NCI-H1436 (cell line): Measurements from ENCODE around the gene EFNA5.

ENCODE experiments used
- DNase-seq: peaks from one replicate; lab custom pipeline; 2025; lab: John Stamatoyannopoulos, UW

EFNA5 gene

DNA sequence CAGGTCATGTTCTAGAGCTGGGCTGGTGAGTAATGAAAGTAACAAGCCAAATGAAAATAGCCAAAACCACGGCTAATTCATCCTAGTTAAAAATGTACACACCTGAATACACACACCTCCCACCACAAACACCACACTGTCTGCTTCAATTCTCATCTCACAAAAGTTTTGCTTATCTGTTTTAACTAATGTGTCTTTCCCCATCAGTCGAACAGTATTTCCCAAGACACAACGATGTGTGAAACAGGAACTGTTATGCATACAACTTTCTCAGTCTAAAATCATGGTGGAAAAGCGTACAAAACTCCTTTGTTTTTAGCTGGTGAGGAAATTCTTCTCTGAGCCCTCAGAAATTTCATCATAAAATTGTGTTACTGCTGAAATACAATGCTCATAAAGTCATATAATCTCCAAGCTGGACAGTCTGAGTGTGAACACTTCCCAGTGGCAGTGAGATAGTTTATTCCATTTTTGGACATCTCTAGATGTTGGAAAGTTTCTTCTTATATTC is 242.4 kb downstream of the EFNA5 start:
- no peak for DNase-seq

DNA sequence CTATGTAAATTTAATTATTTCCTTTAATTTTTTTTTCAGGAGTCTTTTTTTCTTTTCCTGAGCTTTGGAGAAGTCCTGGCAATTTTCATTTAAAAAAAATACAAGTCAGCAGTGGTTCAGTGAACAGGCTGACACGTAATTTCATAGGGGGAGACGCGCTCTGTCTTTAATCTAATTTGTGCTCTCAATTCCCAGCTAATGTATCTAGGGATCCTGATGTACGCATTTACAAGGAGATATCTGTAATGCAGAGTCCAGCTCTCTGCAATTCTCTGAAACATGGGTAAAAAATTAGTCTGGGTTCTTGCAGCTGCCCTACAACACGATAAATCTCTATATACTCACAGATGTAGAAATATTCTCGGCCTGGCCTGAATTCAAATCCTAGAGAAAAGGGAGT is 243.9 kb downstream of the EFNA5 start:
- no peak for DNase-seq

DNA sequence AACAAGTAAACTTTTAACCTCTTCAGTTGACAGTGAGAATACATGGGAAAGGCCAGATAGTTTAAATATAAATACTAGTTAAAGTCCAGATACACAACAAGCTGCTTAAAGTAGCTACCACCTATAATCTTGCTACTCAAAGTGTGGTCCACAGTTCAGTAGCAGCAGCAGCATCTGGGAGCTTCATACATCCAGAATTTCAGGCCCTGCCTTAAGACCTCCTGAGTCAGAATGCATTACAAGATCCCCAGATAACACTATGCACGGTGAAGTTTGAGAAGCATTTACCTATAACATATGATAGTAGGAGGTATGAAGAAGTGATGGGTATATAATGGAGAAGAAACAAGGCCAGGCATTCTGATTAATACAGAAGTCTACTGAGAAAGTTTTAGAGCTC is 244.5 kb downstream of the EFNA5 start:
- no peak for DNase-seq

DNA sequence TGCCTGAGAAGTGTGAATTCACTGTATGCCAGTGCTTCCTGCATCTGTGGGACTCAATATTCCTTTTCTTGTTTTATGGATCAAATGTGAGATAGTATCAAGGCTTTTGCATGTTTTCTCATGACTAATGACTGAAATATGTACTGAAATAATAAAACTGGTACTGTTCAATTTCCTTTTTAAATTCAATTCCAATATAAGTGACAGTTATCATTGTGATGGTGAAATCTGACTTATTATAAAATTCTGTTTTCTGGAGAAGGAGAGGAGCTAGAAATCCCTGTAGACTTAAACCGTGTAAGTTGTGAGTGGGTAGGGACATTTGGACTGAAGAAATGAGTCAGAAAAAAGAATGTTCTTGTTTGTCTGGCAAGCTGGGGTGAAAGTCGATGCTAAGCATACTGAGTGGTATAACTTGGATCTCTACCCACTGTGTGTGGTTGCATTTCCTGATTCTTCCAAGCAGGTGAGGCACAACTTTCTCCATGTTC is 245.2 kb downstream of the EFNA5 start:
- DNase-seq, result no peak

DNA sequence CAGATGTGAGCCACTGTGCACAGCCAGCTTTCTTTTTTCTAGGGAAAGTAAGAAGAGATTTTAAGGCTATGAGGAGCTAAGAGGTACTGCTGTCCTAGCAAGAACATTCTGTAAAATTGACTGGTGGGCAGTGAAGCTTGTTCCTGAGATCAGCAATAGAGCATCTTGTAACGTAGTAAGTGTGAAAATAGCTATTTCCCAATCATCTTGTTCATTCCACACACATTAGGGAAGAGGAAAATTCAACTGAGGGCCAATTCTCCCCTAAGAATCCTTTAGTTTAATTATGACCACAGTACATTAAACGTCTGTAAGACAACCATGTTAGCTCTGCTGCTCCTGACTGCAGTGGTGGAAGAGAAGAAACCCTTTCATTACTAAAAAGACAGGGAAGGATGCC is 246.2 kb downstream of the EFNA5 start:
- no peak for DNase-seq

DNA sequence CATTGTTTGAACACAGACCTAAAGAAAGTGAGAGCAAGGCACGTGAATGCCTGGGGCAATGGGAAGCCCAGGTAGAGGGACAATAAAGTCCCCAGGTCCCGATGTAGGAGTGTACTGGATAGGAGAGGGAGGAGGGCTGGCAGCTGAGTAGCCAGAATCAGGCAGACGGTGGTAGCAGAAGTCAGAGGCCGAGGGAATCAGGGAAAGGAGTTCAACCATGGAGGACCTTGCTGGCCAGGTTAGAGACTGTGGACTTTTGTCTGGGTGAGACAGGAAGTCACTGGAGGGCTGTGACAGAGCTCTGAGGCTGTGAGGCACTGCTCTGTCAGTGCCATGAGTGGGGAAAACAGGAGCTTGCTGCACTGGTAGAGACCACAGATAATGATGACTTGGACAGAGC is 248.2 kb downstream of the EFNA5 start:
- DNase-seq, result no peak

DNA sequence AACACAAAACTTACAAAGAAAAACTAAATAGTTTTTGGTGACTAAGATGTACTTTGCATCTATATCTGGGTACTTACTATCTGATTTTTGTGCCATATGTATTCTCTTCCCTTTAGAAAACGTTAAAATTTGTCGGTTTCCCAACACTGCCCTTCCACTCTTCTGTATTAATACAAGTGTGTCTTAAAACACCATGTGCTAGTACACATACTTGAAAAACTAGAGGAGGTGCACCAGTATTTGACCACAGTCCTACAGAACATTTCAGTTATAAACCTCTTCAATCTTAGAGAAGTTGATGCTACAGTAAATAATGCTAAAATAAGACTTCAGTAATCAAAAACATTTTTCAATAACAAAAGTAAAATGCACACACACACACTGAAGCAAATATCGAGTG is 251.2 kb downstream of the EFNA5 start:
- no peak for DNase-seq

DNA sequence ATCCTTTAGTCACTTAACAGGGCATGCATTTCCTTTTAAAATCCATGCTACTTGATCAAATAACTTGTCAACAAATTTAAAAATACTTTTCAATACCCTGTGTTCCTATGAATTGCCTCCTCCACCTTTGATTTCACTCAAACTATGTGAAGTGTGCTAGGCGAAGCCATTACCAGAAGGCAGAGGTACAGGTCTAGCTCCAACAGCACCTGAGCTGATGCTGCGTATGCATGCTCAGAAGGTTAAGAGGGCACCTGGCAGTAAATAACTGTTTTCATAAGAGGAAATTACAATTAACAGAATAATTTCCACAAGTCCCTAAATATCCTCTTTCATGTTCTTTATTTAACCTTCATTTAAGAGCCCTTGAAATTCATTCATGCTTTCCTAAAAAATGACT is 251.8 kb downstream of the EFNA5 start:
- DNase-seq, result no peak

DNA sequence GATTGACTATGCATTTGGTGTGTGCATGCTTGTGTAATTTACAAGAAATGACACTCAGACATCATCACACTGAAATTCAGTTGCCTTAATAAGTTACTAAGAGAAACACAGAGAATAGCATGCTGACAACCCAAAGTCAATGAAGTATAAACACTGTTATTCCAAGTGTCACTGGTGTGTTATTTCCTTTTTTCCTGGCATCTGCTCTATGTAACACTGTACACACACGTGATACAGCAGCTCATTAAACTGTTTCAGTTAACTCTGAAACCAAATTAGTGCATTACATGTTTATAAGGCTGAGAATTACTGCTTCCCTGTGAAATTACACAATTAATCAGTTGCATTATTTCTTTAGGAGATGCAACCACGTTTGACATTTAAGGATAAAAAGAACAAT is 252.7 kb downstream of the EFNA5 start:
- no peak for DNase-seq

DNA sequence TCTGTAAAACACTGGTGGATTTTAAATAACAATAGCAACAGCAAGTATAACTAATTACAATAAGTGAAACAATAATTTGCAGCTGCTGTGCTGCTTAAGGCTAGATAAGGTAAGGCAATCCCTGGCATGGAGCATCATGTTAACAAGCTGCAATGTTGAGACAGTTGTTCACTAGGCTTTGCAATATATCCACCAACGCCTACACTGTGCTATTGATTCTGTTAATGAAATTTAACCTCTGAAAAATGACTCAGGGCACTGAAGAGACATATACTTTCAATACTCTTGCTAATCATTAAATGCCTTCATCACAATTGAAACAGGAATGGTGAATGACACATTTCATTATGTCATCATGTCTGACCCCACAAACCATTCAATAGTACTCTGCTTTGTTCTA is 255.0 kb downstream of the EFNA5 start:
- no peak for DNase-seq

DNA sequence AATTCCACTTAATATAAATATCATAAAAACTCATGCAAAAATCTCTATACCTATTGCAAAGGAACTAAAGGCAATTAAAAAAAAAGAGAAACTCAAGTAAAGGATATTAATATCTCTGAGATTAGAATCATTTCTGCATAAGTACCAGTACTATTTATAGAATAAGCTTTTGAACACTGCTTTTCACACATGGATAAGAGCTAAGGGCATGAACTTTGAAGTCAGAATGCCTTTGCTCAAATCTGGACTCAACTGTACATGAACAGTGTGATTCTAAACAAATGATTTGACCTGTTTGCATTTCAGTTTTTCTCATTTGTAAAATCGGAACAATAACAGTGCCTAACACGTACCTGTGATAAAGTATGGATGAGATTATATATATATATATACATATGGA is 255.9 kb downstream of the EFNA5 start:
- no peak for DNase-seq

DNA sequence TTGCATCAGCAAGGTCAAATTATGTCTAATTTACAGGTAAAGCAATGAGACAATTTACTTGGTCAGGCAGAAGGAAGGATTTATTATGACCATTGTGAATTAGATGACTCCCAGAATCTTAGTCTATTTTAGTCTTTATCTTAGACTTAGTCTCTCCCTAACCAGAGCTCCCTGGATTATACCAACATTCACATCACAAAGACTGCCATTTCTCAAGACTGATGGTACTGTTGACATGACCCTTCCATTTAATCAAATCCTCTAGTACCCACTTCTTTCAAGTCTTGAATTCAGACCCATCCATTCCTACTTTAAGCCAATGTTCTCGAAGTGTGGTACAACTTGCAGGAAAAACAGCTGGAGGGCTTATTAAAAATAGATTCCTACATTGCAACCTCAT is 257.0 kb downstream of the EFNA5 start:
- DNase-seq, result no peak

DNA sequence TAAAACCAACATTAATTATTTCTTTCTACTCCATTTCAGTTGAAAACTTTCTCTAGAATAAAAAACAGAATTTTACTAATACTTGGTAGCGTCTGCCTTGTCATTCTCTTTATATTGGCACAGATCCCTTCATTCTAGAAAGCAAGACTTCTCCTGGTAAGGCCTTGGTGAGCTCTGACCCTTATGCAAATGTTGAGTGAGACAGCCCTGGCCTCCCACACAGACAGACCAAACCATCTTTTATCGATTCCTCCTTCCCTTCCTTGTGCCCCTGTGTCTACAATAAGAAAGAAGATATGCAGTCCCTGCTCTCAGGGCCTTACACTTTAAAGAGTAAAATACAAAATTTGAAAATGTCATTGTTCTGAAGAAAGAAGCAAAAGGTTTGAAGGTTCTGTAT is 262.2 kb downstream of the EFNA5 start:
- no peak for DNase-seq

DNA sequence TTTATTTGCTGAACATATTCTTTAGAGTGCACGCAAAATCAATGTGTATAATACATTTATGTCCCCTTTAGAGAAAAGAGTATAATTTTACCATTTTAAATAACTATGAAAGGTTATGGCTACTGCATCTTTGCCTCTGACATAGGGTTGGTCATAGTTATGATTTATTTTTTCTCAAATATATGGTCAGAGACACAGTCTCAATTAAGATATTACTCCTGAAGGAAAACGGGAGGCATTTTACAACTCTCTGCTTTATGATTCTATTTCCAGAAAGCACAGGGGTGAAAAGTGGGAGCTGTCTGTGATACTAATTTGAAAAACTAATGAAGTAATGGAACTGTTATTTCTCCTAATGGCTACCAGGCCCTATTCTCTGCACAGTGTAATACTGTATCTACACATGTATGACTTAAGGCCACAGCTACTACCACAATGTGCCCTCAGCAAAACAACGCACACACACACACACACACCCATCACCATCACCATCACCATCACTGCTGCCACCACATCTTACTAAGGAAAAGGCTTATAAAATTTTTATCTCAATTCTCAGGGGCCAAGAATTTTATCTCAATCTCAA is 262.9 kb downstream of the EFNA5 start:
- no peak for DNase-seq

DNA sequence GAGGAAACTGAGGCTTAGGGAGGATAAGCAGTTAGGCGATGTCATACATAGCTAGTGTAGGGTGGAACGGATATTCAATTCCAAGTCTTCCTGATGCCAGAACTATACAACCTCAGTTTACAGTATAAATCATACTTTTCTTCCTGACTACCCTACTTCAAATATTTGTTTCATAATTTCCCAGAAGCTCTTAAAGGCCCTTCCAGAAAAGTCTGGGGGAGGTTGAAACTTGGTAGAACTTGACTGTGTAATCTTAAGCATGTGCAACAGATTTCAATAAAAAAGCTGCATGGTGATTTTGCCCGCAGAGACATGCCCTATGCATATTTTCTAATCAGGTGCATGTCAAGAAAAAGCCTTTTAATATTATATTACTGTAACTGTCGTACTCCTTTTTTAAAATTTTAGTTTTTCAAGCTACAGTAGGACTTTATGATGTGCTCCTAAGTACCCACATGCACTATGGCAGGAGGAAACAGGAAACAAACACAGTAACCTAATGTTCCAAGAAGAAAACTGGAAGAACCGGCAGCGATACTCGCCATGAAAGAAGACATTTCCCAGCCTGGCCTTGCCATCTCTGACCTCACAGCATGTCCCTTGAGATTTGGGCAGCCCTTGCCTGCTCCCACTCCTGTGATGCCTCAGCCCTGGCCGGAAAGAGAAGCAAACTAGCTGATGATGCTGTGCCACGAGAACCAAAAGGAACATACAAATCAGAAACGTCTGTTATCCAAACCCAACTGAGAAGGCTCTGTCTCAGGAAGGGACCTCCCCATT is 266.0 kb downstream of the EFNA5 start:
- DNase-seq, result no peak

DNA sequence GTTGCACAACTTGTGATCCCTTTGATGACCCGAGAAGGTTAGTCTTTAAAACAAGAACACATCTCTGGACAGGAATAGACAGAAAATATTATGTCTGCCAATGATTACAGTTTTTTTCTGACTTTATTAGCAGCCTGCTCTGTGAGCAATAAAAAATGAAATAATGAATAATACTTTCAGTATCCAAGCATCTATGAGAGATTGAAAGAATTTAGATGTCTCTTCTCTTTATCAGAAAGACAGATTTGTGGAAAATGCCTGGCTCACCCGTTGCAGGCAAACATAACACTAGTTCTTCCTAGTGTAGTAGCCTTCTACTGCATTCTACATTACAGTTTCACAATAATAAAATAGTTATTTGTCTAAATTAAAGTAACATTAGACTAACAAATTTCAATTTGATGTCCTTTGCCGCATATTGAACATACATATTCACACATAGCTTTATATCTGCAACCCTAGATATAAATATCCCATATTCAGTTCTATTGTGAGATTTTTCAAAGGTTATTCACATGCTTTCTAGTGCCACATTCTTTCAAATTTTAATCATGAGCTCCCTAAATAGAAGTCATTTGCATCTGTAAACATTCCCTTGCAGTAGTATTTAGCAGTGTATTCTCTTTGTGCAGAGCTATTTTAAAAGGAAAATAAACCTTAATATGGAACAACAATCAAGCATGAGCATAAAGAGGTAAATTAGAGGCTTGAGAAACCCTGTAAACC is 267.3 kb downstream of the EFNA5 start:
- no peak for DNase-seq

DNA sequence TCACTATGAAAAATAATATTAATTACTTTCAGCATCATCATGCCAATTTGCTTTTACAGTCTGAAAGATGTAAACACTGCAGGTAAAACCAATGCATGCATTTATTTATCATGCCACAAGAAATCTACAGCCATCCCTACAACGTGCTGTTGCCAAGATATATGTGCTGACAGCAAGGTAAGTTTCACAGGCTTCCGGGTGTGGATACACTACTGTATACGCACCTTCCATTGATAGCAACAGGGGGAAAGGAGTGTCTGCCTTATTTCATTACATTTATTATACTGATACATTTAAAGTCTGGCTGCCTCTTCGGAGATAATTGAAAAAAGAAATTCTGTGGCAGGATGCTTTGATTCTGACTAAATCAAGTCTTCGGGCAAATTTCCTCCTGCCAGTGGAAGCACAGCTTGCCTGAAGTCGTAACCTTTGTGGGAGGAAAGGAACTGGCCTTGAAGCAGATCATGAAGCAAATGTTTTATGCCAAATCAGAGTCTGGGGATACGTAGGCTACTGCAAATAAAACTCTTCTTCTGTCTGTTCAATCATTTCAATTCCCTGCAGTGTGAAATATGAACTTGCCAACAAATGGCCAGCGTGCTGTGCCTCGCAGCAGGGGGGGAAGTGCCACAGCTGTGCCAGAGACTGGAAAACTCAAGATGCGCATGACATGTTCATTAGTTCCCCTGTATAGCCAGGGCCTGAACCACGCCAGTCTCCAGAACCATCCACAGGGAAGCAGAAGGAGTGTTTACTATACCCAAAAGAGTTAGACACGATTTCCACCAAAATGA is 268.1 kb downstream of the EFNA5 start:
- no peak for DNase-seq

DNA sequence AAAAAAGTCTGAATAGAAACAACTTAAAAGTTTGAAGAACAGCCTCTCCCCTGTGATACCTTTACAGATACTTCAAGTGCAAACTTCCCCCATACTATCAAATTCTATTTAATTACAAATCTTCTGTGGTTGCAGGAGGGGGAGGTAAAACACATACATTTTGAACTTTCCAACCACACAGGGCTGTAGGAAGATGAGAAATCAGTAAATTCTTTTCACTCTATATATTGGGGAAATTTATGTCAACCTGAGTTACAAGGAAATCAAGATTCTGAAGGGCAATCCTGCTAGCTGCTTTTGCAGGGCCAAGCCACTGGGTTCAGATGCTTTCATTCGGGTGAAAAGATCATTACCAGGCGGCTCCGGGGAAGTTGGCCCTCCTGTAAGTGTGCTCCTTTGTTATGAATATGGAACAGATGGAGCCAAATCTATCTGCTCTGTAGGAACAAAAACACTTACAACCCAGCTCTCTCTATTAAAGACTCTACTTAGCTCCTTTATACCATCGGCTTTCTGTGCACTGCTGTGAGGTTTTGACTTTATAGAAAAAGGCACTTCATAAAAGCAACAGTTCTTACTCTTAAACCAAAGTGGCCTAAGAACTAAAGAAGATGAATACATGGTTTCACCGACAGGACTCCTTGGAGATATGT is 269.1 kb downstream of the EFNA5 start:
- DNase-seq, result no peak

DNA sequence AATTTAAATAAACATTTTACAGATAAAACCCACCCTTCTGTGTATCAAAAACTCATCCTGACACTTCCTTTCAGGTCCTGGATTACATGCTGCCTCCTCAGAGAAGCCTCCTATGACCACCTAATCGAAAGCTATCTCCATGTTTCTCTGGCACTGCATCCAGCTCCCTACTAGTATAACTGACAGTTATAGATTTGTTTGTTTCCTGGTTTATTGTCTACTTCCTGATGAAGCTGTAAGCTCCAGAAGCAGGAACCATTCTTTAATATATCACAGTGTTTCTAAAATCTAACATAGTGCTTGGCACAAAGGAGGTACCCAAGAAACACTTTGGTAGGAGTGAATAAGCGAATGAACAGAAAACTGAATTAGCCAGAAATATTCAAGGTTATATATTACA is 270.4 kb downstream of the EFNA5 start:
- no peak for DNase-seq

DNA sequence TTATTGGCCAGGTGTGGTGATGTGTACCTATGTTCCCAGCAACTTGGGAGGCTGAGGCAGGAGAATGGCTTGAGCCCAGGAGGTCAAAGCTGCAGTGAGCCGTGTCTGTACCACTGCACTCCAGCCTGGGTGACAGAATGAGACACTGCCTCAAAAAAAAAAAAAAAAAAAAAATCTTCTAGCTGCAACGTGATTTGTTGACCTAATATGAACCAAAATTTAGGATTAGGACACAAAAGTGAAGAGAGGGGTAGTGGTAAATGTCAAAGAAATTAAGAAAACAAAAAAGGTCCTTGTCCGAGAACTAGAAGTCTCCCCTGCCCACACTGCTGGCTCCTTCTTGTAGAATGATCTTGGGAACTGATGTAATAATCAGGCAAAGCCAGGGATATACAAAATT is 272.0 kb downstream of the EFNA5 start:
- no peak for DNase-seq

DNA sequence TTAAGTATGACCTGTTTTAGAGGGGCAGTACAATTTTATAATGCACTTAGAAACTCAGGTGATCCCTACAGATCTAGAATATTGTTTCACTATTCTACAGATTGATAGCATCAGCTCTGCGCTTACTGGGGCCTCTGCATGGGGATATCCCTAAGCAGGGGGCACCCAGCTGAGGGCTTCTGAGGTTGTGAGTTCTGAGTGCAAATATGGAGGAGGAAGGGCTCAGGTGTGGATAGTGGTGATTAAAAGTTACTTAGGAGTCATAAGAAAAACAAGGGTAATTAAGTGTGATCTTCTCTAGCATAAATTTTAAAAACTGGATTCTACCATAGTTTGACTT is 274.4 kb downstream of the EFNA5 start:
- no peak for DNase-seq
